CD4-positive, alpha-beta memory T cell (primary cell): ENCODE data around the gene DGCR8. TPM values are rescaled to one million over a fixed set of nuclear protein-coding genes. Genes with fewer than 3 reads are reported as not detected.
A peak's percentile ranks its signal among the peaks of the same experiment; 100 is the strongest.

Experiments
- CTCF ChIA-PET: fragments of 350-600 bp; sonication (Branson Sonifier 250); formaldehyde crosslinking; loops from one replicate; lab custom pipeline; 2021; ENCODE audit warnings: inconsistent platforms; ENCODE audit not compliant: partially characterized antibody; lab: Charles Lee
- POLR2A ChIA-PET: fragments of 350-600 bp; sonication (Branson Sonifier 250); formaldehyde crosslinking; loops from one replicate; lab custom pipeline; 2021; ENCODE audit not compliant: partially characterized antibody; lab: Charles Lee
- DNase-seq, 5 donors: peaks; one replicate each; pipeline versions ENCODE4 v3.0.0 to v3.0.0-alpha.2; 2020 to 2022; ENCODE audit warnings: mixed read lengths in 1 of 5
- H3K27ac ChIP-seq: one replicate; pipeline ENCODE4 v1.7.0; 2013; ENCODE audit warnings: low read depth, low read length
- H3K27me3 ChIP-seq: 2 replicates; pipeline ENCODE4 v1.7.0; 2013; ENCODE audit warnings: mild to moderate bottlenecking, low read length, moderate library complexity; ENCODE audit not compliant: insufficient read depth
- H3K36me3 ChIP-seq: 2 replicates; pipeline ENCODE4 v1.7.0; 2013; ENCODE audit warnings: mild to moderate bottlenecking, low read length, moderate library complexity; ENCODE audit not compliant: insufficient read depth
- H3K4me1 ChIP-seq: 2 replicates; pipeline ENCODE4 v1.7.0; 2013; ENCODE audit warnings: mild to moderate bottlenecking, low read length, moderate library complexity; ENCODE audit not compliant: insufficient read depth
- H3K4me3 ChIP-seq, 2 donors: one replicate each; pipeline ENCODE4 v1.7.0; 2013; ENCODE audit warnings: low read length in 2 of 2, mild to moderate bottlenecking in 1 of 2
- H3K9me3 ChIP-seq, 2 donors: one replicate each; pipeline ENCODE4 v1.7.0; 2013; ENCODE audit warnings: low read length in 2 of 2, control low read depth in 1 of 2; ENCODE audit not compliant: control insufficient read depth in 1 of 2
- H3K27ac Mint-ChIP-seq, 7 donors: one replicate each; pipeline ENCODE4 v1.8.0; 2020 to 2021; ENCODE audit warnings: mixed read lengths in 7 of 7, mild to moderate bottlenecking in 6 of 7, inconsistent platforms in 3 of 7, moderate library complexity in 3 of 7
- H3K27me3 Mint-ChIP-seq, 2 donors: one replicate each; pipeline ENCODE4 v1.8.0; 2020 to 2021; ENCODE audit warnings: mixed read lengths in 2 of 2
- H3K36me3 Mint-ChIP-seq, 2 donors: one replicate each; pipeline ENCODE4 v1.8.0; 2020 to 2021; ENCODE audit warnings: mixed read lengths in 2 of 2, inconsistent platforms in 1 of 2, mild to moderate bottlenecking in 1 of 2
- H3K4me1 Mint-ChIP-seq, 4 donors: one replicate each; pipeline ENCODE4 v1.8.0; 2020 to 2021; ENCODE audit warnings: mixed read lengths in 4 of 4, mild to moderate bottlenecking in 1 of 4
- H3K4me3 Mint-ChIP-seq, 8 donors: one replicate each; pipeline ENCODE4 v1.8.0; 2020 to 2021; ENCODE audit warnings: mixed read lengths in 8 of 8, mild to moderate bottlenecking in 7 of 8, moderate library complexity in 6 of 8, inconsistent platforms in 3 of 8
- H3K9me3 Mint-ChIP-seq, 8 donors: one replicate each; pipeline ENCODE4 v1.8.0; 2020 to 2021; ENCODE audit warnings: mixed read lengths in 8 of 8, mild to moderate bottlenecking in 5 of 8, inconsistent platforms in 3 of 8, moderate library complexity in 1 of 8
- intact Hi-C: fragments of 100-400 bp; cut with micrococcal nuclease; formaldehyde crosslinking; loops from one replicate; pipeline ENCODE4 v1.15.1; 2023
- polyA plus RNA-seq, 2 donors: library from polyadenylated mRNA; unstranded; fragments of 300-500 nt; fragmentation: Illumina TruSeq; gene quantifications; one replicate each; pipeline ENCODE4 v1.2.3, GENCODE V29; 2021
- total RNA-seq, 2 experiments: library from RNA; stranded (reverse); gene quantifications; one replicate each; pipeline ENCODE4 v1.2.3, GENCODE V29; 2021

The DGCR8 gene
- total and polyA plus RNA-seq, 4 experiments from 2014 or later = 2.2 to 48.2 (median 26.3) TPM

DNA sequence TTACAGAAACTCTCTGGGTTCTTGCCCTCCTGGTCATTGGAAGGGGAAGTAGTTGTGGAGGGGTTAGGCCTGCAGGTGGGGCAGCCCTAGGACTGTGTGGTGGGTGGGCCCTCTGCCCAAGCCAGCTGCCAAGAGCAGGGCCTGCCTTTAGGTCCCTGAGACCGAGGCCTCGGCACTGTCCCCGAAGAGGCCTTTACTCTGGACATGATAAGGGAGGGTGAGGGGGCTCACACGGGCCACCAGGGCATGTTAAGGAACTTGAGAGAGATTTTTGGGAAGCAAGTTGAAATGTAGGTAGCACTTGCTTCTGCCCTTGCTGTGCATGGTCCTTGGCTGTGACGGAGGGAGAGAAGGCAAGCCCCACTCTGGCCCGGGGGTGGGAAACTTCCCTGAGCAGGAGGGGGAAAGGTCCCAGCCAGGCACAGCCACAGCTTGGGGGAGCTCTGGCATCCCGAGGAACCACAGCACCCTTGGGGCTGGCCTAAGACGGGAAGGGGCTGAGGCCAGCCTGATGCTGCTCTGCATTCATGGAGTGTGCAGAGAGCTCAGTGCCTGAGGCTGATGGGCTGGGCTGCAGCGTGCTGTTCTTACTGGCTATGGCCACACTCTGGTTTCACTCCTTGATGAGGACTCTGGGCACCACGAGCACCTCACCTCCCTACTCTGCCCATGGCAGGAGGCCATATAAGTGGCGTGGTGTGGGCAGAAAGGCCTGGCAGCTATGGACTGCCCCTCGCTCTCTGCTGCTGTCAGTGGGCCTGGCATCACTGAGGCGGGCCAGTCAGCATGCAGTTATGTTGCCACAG is 28.1 kb downstream of the DGCR8 start:
- intact Hi-C loops = no loop called here
- Mint-ChIP-seq H3K9me3 (no peaks in the 10 kb centered on the region), H3K27ac (peak overlapping the region in 2 of 7 donors; percentile 48 to 69), H3K27me3 (no peaks in the 10 kb centered on the region), H3K4me3 (no peak overlapping the region), H3K4me1 (peaks cover 0 to 5% (median 4%) of the 10 kb centered on the region in 4 donors), H3K36me3 (peaks cover 3 to 60% of the 10 kb centered on the region in 2 donors)
- ChIA-PET POLR2A (interaction anchor here (0.9 kb wide), 1 partner anchor 9 kb away, joined by 5 read pairs; the partner anchor contains the start of gene TRMT2A), CTCF (no interaction called here)
- peaks cover 67% of the 10 kb centered on the region for H3K36me3 ChIP-seq
- H3K27ac ChIP-seq = no peak overlapping the region
- H3K27me3 ChIP-seq = no peaks in the 10 kb centered on the region
- H3K4me1 ChIP-seq = peaks cover 3% of the 10 kb centered on the region
- no peaks in the 10 kb centered on the region for H3K9me3 ChIP-seq
- no peak overlapping the region for H3K4me3 ChIP-seq
- peak in 1 of 5 donors; percentile 31 for DNase-seq

DNA sequence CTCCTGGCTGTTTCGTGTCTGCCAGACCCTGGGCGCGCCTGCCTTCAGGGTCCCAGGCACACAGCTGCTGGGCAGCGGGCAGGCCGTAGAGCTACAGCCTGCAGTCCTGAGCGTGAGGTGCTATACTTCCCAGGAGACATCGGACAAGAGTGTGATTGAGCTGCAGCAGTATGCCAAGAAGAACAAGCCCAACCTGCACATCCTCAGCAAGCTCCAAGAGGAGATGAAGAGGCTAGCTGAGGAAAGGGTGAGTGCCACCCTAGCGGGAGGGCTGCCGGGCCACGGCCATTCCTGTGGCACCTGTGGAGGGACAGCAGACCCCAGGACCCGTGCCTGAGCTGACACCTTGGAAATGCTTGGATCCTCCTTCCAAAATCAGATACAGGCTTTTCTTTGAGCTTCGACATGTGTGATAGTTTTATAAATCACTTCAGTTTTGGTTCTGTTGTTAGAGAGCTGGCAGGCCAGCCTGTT is 28.8 kb downstream of the DGCR8 start:
- no peaks in the 10 kb centered on the region for H3K27me3 Mint-ChIP-seq
- H3K4me1 ChIP-seq = peaks cover 3% of the 10 kb centered on the region
- peaks cover 3 to 55% of the 10 kb centered on the region in 2 donors for H3K36me3 Mint-ChIP-seq
- peak overlapping the region in 1 of 7 donors; percentile 44 for H3K27ac Mint-ChIP-seq
- H3K27ac ChIP-seq = no peak overlapping the region
- no peak overlapping the region for H3K4me3 Mint-ChIP-seq
- no peaks in the 10 kb centered on the region for H3K9me3 ChIP-seq
- H3K4me1 Mint-ChIP-seq = peaks cover 0 to 5% (median 4%) of the 10 kb centered on the region in 4 donors
- peak in 1 of 5 donors; percentile 29 for DNase-seq
- ChIA-PET POLR2A (interaction anchor here (1.0 kb wide), 1 partner anchor 26 kb away, joined by 3 read pairs; no protein-coding TSS in a partner anchor), CTCF (no interaction called here)
- H3K4me3 ChIP-seq = no peak overlapping the region
- no peaks in the 10 kb centered on the region for H3K27me3 ChIP-seq
- H3K9me3 Mint-ChIP-seq = no peaks in the 10 kb centered on the region
- H3K36me3 ChIP-seq = peaks cover 68% of the 10 kb centered on the region
- intact Hi-C loops = no loop called here

GRCh38 chr22:20109411-20110358 is 29.6 kb downstream of the DGCR8 start:
- intact Hi-C loops = no loop called here
- ChIA-PET CTCF (no interaction called here), POLR2A (interaction anchor here (1.0 to 1.3 kb wide), 3 partner anchors 19 to 33 kb away, joined by 3 to 4 read pairs (median 3); no protein-coding TSS in a partner anchor)
- DNase-seq = peak in 1 of 5 donors; percentile 22
- Mint-ChIP-seq H3K27ac (peak overlapping the region in 1 of 7 donors; percentile 22), H3K36me3 (peaks cover 6 to 58% of the 10 kb centered on the region in 2 donors), H3K9me3 (no peaks in the 10 kb centered on the region), H3K27me3 (no peaks in the 10 kb centered on the region), H3K4me1 (peaks cover 0 to 8% (median 5%) of the 10 kb centered on the region in 4 donors), H3K4me3 (no peak overlapping the region)
- no peak overlapping the region for H3K27ac ChIP-seq
- H3K9me3 ChIP-seq = no peaks in the 10 kb centered on the region
- peaks cover 73% of the 10 kb centered on the region for H3K36me3 ChIP-seq
- H3K27me3 ChIP-seq = no peaks in the 10 kb centered on the region
- no peak overlapping the region for H3K4me3 ChIP-seq
- H3K4me1 ChIP-seq = peaks cover 3% of the 10 kb centered on the region

- H3K27me3 Mint-ChIP-seq = no peaks in the 10 kb centered on the region
- H3K27ac ChIP-seq = no peak overlapping the region
- intact Hi-C loops = no loop called here
- ChIA-PET CTCF (interaction anchor here (0.7 kb wide), 1 partner anchor 136 kb away, joined by 4 read pairs; no protein-coding TSS in a partner anchor), POLR2A (interaction anchor here (0.6 to 1.3 kb wide), 4 partner anchors 20 to 90 kb away, joined by 3 to 4 read pairs (median 3); partner anchors contain the start of gene TANGO2)
- H3K36me3 Mint-ChIP-seq = peaks cover 10 to 57% of the 10 kb centered on the region in 2 donors
- peaks cover 73% of the 10 kb centered on the region for H3K36me3 ChIP-seq
- peaks cover 6% of the 10 kb centered on the region for H3K4me1 ChIP-seq
- no peak overlapping the region for H3K4me3 ChIP-seq
- H3K9me3 ChIP-seq = no peaks in the 10 kb centered on the region
- no peaks in the 10 kb centered on the region for H3K9me3 Mint-ChIP-seq
- H3K4me1 Mint-ChIP-seq = peaks cover 5 to 11% (median 9%) of the 10 kb centered on the region in 4 donors
- H3K27ac Mint-ChIP-seq = peak overlapping the region in 4 of 7 donors; percentile 46 to 72 (median 60)
- H3K4me3 Mint-ChIP-seq = no peak overlapping the region
- DNase-seq = peak in 1 of 5 donors; percentile 16
- no peaks in the 10 kb centered on the region for H3K27me3 ChIP-seq
Observed at GRCh38 chr22:20110359-20110985, 30.4 kb downstream of the DGCR8 start.

DNA sequence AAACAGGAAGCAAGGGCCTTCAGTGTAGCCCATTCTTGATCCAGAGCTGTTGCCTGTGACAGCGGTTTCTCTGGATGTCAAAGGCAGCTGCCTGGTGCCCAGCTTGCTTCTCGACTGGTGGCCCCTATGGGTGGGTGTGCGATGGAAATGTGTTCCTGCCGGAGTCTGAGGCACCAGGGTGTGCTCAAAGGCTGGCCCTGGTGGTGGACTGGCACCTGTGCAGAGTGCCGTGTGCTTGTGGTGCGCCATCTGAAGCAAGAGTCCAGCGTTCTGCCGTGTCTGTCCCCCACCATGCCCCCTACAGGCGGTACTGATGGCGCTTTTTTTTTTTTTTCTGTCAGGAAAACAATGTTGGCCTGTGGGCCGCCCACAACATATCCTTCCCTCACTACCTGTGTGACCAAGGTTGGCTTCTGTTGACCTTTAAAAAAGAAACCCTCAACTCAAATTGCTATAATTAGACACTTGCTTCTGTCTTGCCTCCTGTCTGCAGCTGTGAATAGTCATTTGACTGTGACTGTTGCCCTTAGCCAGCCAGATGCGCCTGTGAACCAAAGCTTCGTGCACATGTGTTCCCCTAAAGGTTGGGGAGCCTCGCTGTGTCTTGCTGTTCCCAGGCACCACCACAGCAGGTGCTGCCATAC is 31.1 kb downstream of the DGCR8 start:
- no peaks in the 10 kb centered on the region for H3K27me3 Mint-ChIP-seq
- peak overlapping the region; percentile 42 to 82 (median 69) for H3K27ac Mint-ChIP-seq
- H3K4me1 Mint-ChIP-seq = peaks cover 5 to 18% (median 9%) of the 10 kb centered on the region in 4 donors
- H3K4me1 ChIP-seq = peaks cover 13% of the 10 kb centered on the region
- no peak overlapping the region for H3K4me3 ChIP-seq
- intact Hi-C loops = no loop called here
- no peaks in the 10 kb centered on the region for H3K9me3 Mint-ChIP-seq
- H3K27ac ChIP-seq = no peak overlapping the region
- ChIA-PET POLR2A (interaction anchor here (0.6 to 1.3 kb wide), 4 partner anchors 20 to 90 kb away, joined by 3 to 4 read pairs (median 3); partner anchors contain the start of gene TANGO2), CTCF (interaction anchor here (0.7 kb wide), 1 partner anchor 137 kb away, joined by 4 read pairs; no protein-coding TSS in a partner anchor)
- peak; percentile 17 to 36 (median 24) for DNase-seq
- H3K4me3 Mint-ChIP-seq = no peak overlapping the region
- peaks cover 71% of the 10 kb centered on the region for H3K36me3 ChIP-seq
- H3K36me3 Mint-ChIP-seq = peaks cover 10 to 53% of the 10 kb centered on the region in 2 donors
- H3K9me3 ChIP-seq = no peaks in the 10 kb centered on the region
- no peaks in the 10 kb centered on the region for H3K27me3 ChIP-seq
